Measurements from ENCODE around the gene TEKT5.
A peak's percentile ranks its signal among the peaks of the same experiment; 100 is the strongest.
"Not testable (repeated sequence)": the region's sequence is repeated elsewhere in the genome, so short reads cannot be mapped to it uniquely, and the experiment has no call there.

TEKT5 gene

GRCh38 chr16:10622036-10622921, 72.5 kb downstream of the TEKT5 start:
- H3K79me2 ChIP-seq (ENCODE audit: low read length), result no peaks in the 10 kb centered on the region
- no peaks in the 10 kb centered on the region for H4K20me1 ChIP-seq (ENCODE audit: insufficient read depth, low read length)
- H3K36me3 ChIP-seq (replicated peaks; ENCODE audit: low read depth, low read length), result no peaks in the 10 kb centered on the region
- TF ChIP-seq CTCF (IDR thresholded peaks at IDR 0.05; ENCODE audit: low read depth, low read length) (no peak), EZH2phosphoT487 (IDR thresholded peaks at IDR 0.05; ENCODE audit: low read depth) (no peak)
- H3K27me3 ChIP-seq (ENCODE audit: low read depth, low read length), result peaks cover 7% of the 10 kb centered on the region; the same call in 1 of the 2 replicates
- H2AFZ ChIP-seq (ENCODE audit: low read depth, low read length), result no peak overlapping the region
- no peak overlapping the region for H3K27ac ChIP-seq (ENCODE audit: low read length)
- H3K4me1 ChIP-seq (ENCODE audit: low read length), result peaks cover 7% of the 10 kb centered on the region
- no peak overlapping the region for H3K4me3 ChIP-seq (ENCODE audit: low read length)
- H3K9ac ChIP-seq (ENCODE audit: low read length), result no peak overlapping the region
- no peaks in the 10 kb centered on the region for H3K9me3 ChIP-seq (ENCODE audit: insufficient read depth, low read length)
- H3K4me2 ChIP-seq (ENCODE audit: low read length), result no peak overlapping the region

DNA sequence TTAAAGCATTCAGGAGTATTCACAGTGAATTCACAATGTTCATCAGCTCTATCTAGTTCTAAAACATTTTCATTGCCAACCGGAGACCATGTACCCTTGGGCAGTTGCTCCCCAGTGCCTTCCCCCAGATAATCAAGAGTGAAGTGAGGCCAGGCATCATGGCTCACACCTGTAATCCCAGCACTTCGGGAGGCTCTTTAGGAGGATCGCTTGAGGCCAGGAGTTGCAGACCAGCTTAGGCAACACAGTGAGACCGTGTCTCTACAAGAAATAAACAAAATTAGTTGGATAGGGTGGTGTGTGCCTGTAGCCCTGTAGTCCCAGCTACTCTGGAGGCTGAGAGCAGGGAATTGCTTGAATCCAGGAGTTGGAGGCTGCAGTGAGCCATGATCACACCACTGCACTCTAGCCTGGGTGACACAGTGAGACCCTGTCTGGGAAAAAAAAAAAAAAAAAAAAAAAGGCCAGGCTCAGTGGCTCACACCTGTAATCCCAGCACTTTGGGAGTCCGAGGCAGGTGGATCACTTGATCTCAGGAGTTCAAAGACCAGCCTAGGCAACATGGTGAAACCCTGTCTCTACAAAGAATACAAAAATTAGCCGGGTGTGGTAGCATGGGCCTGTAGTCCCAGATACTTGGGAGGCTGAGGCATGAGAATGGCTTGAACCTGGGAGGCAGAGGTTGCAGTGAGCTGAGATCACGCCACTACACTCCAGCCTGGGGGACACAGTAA, 73.3 kb downstream of the TEKT5 start:
- not testable (repeated sequence) for H3K4me2 ChIP-seq (ENCODE audit: low read length); H3K79me2 ChIP-seq (ENCODE audit: low read length); H3K36me3 ChIP-seq (replicated peaks; ENCODE audit: low read depth, low read length); H4K20me1 ChIP-seq (ENCODE audit: insufficient read depth, low read length); H3K27me3 ChIP-seq (ENCODE audit: low read depth, low read length); H3K4me3 ChIP-seq (ENCODE audit: low read length); H3K4me1 ChIP-seq (ENCODE audit: low read length); H3K9me3 ChIP-seq (ENCODE audit: insufficient read depth, low read length); H3K9ac ChIP-seq (ENCODE audit: low read length); H2AFZ ChIP-seq (ENCODE audit: low read depth, low read length); H3K27ac ChIP-seq (ENCODE audit: low read length)

DNA sequence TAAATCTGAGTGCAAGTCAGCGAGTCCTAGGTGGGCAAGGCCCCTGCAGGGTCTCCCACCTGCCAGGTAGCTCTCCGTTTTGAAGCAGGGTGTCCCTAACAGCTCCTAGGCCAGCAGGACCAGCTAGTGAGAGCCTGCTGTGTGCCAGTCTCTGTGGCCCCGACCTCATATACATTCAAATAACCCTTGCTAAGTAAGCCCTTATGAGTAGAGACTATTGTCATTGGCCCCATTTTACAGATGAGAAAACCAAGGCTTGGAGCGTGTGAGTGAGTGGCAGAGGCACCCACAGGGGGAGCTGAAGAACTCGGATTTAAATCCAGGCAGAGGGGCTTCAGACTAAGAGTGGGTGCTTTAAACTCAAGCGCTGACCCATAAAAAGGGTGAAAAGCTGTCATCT, 74.6 kb downstream of the TEKT5 start:
- H3K27ac ChIP-seq (ENCODE audit: low read length), result no peak overlapping the region
- H3K4me1 ChIP-seq (ENCODE audit: low read length), result no peaks in the 10 kb centered on the region
- H2AFZ ChIP-seq (ENCODE audit: low read depth, low read length), result no peak overlapping the region
- TF ChIP-seq EZH2phosphoT487 (IDR thresholded peaks at IDR 0.05; ENCODE audit: low read depth) (no peak), CTCF (IDR thresholded peaks at IDR 0.05; ENCODE audit: low read depth, low read length) (no peak)
- H3K27me3 ChIP-seq (ENCODE audit: low read depth, low read length), result peaks cover 7% of the 10 kb centered on the region; the same call in 1 of the 2 replicates
- no peaks in the 10 kb centered on the region for H3K36me3 ChIP-seq (replicated peaks; ENCODE audit: low read depth, low read length)
- H3K4me2 ChIP-seq (ENCODE audit: low read length), result peak overlapping the region; percentile 59; the same call in 1 of the 2 replicates
- 0 out of 2 replicates have a peak overlapping the region, but pooled peaks have one; percentile 61 for H3K4me3 ChIP-seq (ENCODE audit: low read length)
- no peaks in the 10 kb centered on the region for H4K20me1 ChIP-seq (ENCODE audit: insufficient read depth, low read length)
- H3K9ac ChIP-seq (ENCODE audit: low read length), result no peak overlapping the region
- H3K9me3 ChIP-seq (ENCODE audit: insufficient read depth, low read length), result no peaks in the 10 kb centered on the region
- no peaks in the 10 kb centered on the region for H3K79me2 ChIP-seq (ENCODE audit: low read length)

DNA sequence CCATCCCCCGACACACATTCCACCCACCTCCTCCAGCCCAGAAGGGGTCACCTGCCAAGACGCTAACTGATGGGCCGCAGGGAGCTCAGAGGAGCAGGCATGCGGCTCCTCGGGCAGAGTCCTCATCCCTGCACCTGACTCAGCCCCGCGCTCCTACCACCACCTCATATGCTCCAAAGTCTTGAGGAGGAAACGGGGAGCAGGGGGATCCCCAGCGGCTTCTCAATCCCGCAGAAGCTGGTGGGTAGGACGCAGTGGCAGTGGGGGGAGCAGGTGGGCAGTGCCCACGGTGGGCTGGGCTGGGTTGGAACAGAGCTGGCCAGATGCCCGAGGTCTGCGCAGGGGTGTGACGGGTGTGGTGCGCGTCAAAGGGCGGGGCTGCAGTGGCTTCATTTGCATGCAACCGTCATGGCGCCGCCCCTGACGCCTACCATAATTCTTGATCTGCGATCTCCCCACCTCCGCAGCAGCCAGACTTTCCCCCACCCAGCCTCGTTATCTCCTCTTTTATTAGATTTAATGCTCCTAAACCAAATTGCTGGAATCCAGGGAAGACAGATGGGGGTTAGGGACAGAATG, 75.4 kb downstream of the TEKT5 start:
- no peak overlapping the region for H3K27ac ChIP-seq (ENCODE audit: low read length)

More for the DNA sequence above, 75.4 kb downstream of the TEKT5 start:
- peak overlapping the region; percentile 59 for H3K4me2 ChIP-seq (ENCODE audit: low read length)
- H3K36me3 ChIP-seq (replicated peaks; ENCODE audit: low read depth, low read length), result no peaks in the 10 kb centered on the region
- H3K9ac ChIP-seq (ENCODE audit: low read length), result no peak overlapping the region
- H3K9me3 ChIP-seq (ENCODE audit: insufficient read depth, low read length), result no peaks in the 10 kb centered on the region
- H2AFZ ChIP-seq (ENCODE audit: low read depth, low read length), result no peak overlapping the region
- H4K20me1 ChIP-seq (ENCODE audit: insufficient read depth, low read length), result no peaks in the 10 kb centered on the region
- no peaks in the 10 kb centered on the region for H3K79me2 ChIP-seq (ENCODE audit: low read length)
- TF ChIP-seq EZH2phosphoT487 (IDR thresholded peaks at IDR 0.05; ENCODE audit: low read depth) (no peak), CTCF (IDR thresholded peaks at IDR 0.05; ENCODE audit: low read depth, low read length) (no peak)
- H3K4me3 ChIP-seq (ENCODE audit: low read length), result peak overlapping the region; percentile 61
- peaks cover 2% of the 10 kb centered on the region for H3K4me1 ChIP-seq (ENCODE audit: low read length)
- peaks cover 7% of the 10 kb centered on the region; the same call in 1 of the 2 replicates for H3K27me3 ChIP-seq (ENCODE audit: low read depth, low read length)
